Esophagus squamous epithelium (tissue), 4 donors: ENCODE results near the gene SPIB.

Experiments used
- CTCF ChIP-seq, 6 experiments: fragments of 450-650 bp in 4 of 6; fragments of 200-600 bp in 2 of 6; sonication (generic) in 2 of 6; IDR thresholded peaks; one replicate each; pipeline ENCODE4 v1.5.1; 2016 to 2019; ENCODE audit warnings: antibody characterized with exemption in 6 of 6, mild to moderate bottlenecking in 4 of 6, moderate library complexity in 4 of 6
- POLR2A ChIP-seq, 4 donors: fragments of 450-650 bp; IDR thresholded peaks; one replicate each; pipeline ENCODE4 v1.6.1; 2017; ENCODE audit warnings: antibody characterized with exemption in 4 of 4, mild to moderate bottlenecking in 4 of 4, moderate library complexity in 3 of 4

GRCh38 chr19:50465000-50465399 lies 46.3 kb downstream of the SPIB start:
- TF ChIP-seq POLR2A (IDR thresholded peaks at IDR 0.05): no peak
- no peak for TF ChIP-seq CTCF (IDR thresholded peaks at IDR 0.05)
